CD4-positive, alpha-beta T cell treated with Interleukin-2 at 100 ng/mL for 4 hours (primary cell): ENCODE data around the gene GGACT.
A peak's percentile ranks its signal among the peaks of the same experiment; 100 is the strongest.
"Not testable (repeated sequence)": the region's sequence is repeated elsewhere in the genome, so short reads cannot be mapped to it uniquely, and the experiment has no call there.

Experiments
- DNase-seq: peaks from one replicate; pipeline ENCODE4 v3.0.0-alpha.2; 2020; ENCODE audit warnings: low spot score

GGACT gene

DNA sequence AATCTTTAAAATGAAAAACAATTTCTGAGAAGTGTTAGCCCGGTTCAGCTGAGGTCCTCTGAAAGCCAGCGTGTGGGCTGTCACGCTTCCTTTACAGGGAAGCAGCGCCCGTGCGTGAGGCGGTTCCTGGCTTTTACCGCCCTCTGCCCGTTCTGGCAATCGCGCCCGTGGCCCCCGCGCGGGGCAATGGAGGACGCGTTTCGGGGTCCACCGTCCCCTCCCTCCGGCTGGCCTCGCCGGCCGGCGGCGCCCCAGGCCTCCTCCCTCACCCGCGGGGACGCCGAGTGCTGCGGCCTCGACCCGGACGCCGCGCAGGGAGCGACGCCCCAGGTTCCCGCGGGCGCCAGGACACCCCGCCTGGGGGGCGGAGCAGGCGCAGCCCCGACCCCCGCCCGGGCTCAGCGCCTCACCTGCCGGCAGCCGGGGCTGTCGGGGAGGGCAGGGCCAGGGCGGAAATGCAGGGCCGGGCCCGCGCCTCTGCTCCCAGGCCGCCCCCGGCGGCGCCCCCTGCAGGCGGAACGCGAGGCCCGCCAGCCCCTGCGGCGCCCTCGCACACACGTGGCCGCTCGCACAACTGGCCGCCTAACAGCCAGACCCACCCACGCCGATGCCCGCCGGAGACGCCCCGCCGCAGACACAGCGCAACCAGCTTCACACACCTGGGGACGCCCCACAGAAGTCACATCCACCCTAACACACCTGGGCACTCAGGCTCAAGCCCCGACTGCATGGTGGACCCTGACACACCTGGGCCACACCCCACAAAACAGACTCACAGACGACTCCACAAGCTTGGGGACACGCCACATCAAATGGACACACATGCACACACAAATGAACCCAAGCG lies at the start of gene GGACT:
GGACT (minus strand) TSS at position 459 of the 847 bp plus-strand sequence. CDS start 56,198 bp downstream, outside the sequence.
- DNase-seq, result peak; percentile 87

DNA sequence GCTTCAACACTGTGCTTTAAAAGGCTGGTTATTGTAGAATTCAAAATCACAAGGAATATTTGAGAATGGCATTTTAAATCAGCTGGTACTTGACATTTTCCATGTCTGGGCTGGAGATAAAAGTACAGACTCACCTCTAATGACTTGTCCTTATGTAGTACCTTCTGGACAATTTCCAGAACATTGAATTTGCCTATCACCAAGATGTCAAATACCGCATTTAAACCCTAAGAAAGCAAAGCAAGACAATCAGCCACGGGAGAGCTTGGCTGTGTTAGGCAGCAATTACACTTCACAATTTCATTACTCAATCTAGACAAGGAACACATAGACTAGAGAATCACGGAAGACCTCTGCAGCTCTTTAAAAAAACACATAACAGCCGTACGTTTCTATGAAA lies 49.2 kb upstream of the GGACT start:
- DNase-seq, result no peak

DNA sequence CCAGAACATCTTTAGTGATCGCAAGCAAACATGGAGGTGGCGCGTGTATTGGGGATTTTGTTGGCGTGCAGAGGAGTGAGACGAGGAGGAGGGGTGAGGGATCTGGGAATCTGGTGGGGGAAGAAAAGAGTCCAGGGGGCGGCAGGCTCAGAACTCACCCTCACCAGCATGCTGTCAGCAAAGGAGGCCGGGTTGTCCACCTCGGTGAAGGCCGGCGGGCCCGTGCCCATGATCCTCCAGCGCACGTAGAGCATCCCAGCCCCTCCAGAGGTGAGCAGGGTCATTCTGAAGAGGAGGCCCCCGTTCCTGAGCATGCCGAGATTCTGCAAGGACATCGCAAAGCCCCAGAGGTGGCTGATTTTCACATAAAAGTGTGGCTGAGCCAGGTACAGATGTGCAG lies 48.8 kb upstream of the GGACT start:
- DNase-seq, result no peak

DNA sequence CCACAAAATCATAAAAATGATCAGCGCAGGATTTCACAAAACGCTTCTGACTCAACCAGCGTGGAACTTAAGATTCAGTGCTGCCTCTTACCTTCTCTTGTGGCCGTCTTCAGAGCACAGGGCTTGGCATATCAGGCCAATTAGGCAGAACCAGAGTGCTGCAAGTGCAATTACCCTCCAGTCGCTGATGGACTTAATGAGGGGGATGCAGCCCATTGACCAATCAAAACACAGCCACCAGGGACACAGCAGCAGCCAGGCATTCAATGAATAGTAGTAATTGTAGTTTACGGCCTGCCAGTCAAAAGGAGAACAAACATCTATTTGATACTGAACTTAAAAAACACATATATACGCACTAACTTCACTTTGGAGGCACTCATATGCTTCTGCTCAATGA lies 47.9 kb upstream of the GGACT start:
- no peak for DNase-seq

DNA sequence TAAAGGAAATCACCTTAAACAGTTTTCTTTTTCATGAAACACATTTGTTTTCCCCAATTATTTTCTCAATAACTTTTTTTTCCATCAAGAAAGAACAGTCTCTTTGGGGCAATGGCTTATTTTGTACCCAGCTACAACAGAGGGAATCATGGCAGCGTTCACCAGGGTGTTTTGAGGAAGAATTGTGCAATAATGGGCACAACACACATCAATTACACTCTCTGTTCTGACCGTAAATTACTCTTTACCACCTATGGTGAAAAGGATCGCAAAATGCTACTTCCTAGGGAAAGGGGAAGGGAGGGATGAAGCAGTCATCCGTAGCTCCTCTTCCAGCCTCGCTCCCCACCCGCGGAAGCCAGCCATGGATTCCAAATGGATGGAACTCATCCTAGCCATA lies 47.4 kb upstream of the GGACT start:
- DNase-seq, result no peak

DNA sequence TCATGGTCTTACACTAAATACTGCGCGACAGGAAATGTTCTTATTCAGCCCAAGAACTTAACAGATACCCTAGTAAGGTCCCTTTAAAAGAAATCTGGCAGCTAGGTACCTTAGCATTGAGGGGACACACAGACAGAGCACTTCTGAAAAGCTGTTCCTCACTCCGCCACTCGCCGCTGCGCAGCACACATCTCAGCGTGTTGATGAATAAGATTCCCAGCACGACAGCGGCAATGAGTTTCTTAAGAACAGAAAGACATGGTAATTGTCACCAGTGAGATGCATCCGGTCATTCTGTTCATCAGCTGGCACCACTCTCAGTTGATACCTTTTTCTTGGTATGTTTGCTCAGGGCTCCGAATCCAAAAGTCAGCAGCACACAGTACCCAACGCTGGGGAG lies 46.1 kb upstream of the GGACT start:
- DNase-seq, result no peak

DNA sequence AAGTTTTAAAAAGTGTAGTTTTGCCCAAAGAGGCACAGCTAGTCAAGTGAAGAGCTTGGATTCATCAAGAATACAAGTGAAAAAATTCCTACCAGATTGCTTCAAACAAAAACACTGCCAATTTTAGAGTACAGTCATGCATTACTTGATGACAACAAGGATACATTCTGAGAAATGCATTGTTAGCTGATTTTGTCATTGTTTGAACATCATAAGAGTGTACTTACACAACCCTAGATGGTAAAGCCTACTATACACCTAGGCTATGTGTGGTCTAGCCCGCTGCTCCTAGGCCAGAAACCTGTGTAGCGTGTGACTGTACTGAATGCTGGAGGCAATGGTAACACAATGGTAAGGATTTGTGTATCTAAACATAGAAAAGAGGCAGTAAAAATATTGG lies 44.9 kb upstream of the GGACT start:
- no peak for DNase-seq

DNA sequence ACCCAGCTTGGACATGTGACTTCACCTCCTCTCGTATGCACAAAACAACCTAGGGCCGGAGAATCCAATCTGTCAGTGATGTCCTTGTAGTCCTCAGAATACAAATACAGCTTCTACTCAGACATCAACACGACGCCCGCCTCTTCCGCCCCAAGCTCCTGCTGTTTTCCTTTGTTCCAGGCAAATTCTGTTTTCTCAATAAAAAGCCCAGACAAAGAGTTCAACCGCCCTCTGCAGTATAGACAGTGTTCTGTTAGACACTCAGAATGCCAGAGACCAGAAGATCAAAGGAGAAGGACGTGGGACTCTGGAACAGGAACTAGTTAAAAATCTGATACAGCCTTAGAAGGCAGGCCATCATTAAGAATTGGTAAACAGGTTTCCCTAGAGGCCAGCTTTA lies 42.0 kb upstream of the GGACT start:
- no peak for DNase-seq

DNA sequence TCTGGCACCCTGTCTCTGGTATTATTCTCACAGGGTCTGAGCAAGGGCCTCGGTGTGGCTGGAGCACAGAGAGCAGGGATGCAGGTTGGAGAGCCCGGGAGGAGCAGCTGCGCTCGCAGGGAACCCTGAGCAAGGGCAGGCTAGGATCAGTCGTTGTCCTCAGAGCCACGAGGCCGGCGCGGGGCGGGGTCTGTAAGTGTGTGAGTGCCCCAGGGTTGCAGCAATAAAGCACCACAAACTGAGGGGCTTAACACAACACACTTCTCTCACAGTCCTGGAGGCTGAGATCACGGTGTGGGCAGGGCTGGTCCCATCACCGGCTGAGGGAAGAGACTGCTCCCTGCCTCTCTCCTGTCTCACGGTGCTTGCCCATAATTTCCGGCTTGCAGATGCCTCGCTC lies 38.5 kb upstream of the GGACT start:
- DNase-seq, result no peak

DNA sequence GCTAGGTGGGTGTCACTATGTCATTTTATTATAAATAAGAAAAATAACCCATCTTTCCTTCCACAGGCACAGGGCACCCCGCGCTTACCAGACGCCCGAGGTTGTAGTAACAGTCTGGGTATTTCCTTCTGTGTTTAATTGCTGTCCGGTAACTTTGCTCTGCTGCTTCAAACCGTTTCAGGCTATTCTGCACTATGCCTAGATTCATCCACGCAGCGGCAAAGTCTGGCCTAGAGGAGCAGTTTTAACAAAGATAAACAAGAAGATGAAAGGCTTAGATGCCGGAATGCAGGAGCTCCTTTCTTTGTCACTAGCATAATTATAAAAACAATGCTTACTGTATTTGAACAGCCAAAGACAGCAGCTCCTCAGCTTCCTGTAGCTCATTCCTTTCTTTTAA lies 36.9 kb upstream of the GGACT start:
- no peak for DNase-seq

DNA sequence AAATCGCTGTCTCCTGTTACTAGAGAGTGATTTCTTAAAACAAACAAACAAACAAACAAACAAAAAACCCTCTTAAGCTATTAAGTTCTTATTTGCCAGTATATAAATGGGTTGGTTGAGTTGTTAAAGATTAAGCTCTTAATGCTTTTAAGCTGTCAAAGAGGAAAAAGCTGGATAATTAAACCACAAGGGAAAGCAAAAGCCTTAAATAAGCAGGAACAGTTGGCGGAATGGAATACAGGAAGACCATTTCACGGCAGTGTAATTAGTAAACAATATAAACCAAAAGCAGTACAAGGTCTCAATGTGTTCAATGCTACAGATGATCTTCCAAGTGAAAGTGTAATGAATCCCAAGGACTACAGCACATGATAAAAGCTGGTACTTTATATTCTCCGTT lies 32.2 kb upstream of the GGACT start:
- DNase-seq, result no peak

DNA sequence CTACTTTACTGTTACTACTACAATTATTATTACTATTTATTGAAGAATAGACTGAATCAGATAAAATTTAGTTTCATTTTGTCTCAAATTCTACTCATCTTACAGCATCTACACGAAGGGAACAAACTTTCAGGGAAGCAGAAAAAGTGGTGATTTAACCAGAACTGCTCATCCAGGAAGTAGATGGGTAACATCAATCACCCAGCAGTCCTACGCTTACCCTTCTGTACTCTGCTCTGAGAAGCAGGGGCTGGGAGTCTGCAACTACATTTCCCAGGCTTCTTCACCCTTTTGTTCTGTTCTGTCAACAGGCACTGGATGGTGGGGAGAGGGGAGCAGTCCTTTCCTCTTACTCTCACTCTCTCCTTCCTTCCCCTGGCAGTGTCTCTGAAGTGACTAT lies 31.4 kb upstream of the GGACT start:
- DNase-seq, result no peak

DNA sequence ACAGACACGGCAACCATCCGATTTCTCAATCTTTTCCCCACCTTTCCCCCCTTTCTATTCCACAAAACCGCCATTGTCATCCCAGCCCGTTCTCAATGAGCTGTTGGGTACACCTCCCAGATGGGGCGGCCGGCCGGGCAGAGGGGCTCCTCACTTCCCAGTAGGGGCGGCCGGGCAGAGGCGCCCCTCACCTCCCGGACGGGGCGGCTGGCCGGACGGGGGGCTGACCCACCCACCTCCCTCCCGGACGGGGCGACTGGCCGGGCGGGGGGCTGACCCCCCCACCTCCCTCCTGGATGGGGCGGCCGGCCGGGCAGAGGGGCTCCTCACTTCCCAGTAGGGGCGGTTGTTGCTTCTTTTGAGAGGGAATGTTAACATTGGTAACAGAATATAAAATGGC lies 30.3 kb upstream of the GGACT start:
- DNase-seq, result not testable (repeated sequence)

DNA sequence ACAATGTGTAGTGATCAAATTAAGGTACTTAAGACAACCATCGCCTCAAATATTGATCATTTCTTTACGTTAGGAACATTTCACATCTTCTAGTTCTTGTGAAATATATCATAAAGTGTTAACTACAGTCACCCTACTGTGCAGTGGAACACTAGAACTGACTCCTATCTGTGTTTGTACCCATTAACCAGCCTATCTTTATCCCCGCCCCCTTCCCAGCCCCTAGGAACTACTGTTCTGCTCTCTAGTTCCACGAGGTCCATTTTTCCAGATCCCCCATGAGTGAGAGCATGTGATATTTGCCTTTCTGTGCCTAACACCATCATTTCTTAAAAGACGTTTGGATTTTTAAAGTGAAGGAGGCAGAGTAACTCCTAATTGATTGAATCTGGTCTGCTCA lies 24.4 kb upstream of the GGACT start:
- DNase-seq, result no peak

DNA sequence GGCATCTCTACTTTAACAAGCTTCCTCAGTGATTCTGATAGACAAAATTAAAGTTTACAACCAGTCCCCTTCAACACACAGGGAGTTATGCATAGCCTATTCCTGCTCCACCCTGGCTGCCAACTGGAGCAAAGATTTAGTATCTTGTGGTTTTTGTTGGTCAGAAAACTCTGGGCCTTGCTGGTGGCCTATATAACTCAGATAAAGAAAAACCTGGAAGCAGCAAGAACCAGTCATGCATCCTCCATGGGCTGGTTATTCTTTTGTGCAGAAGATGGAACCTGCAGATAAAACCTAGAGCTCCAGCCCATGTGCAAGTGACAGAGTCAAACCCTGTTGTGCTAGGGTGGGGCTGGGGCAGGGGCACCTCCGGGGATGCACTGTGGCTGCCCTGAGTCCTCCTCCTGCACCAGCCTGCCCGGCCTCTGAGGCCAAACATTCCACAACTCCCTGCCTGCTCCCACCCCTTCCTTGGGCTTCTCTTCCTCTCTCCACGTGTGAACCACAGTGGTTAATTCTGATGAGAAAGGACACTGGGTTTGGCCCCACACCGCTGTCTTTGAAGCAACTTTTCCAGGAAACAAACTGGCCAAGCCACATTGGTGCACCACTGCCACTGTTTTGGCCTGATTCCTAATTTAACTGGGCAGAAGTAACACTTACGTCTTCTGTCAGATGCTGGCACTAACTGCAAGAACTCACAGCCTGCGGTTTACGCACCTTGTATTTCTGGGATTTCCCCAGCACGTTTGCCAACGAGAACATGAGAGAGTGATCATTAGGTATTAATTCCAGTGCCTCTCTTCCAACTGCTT lies 23.3 kb upstream of the GGACT start:
- peak; percentile 26 for DNase-seq

DNA sequence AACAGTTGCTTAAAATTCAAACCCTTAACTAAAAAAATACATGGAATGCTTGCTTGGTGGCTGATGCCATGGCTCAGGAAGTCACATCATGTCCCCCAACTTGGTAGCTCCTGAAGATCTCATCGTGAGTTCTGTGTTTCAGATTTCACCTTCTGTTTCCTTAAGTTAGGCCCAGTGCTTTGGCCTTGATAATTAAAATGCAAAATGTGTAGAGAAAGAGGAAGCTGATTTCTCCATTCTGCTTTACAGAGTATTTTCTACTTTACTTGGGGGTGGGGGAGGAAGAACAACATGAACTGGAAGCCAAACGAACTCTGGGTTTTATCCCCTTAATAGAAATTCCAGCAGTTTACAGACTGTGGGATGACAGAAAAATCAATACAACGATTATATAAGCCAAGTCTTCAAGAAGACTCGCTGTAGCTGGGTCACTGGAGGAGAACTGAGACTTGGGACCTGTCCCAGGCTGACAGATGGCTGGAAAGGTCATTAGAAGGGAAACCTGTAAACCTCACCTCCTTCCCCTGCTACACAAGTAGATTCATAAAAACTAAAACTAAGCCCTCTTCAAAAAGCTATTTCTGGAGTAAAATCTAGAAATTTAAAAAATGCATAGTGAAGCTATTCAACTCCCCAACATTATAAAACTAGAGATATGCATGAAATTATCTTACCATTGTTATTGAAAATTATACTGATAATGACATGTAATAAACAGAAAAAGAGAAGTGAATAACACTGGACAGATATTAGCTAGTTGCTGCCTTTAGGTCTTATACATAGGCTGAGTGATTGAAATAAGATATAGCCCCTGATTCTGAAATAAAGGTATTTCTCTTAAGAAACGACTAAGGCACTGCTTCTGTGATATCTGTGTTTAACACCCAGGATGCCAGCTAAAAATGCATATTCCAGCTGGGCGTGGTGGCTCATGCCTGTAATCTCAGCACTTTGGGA lies 22.1 kb upstream of the GGACT start:
- no peak for DNase-seq

DNA sequence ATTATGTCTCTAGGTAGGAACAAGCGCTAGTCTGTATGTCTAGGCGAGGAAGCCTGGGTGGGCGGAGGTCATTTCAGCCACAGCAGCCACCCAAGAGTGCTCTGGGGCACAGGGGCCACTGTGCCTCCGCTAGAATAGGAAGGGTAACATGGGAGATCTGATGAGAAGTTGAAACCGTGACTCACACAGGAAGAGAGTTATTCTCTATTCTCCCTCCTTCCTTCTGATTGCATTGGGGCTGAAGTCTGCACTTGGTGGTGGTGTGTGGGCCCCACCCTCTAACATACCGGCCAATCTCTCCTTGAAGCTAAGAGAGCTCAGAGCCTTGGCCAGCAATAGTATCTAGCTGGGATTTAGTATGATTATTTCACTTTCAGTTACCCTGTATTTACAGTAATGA lies 20.3 kb upstream of the GGACT start:
- DNase-seq, result peak; percentile 38

DNA sequence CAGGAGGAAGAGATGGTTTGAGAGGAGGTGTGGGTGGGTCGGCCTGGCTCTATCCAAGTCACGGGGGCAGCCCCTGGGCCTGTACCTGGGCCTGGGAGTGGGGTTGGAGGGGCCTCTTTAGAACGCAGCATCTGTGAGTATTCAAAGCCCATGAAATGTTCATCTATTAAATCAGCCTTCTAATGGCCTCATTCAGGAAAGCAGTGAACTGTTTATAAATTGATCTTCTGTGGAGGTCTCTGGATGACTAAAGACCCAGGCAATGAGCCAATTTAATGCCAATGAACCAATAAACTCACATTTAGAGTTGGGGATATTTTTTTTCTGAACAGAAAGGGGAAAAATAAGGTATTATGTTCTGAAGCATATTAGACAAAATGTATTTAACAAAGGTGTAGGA lies 19.9 kb upstream of the GGACT start:
- no peak for DNase-seq

DNA sequence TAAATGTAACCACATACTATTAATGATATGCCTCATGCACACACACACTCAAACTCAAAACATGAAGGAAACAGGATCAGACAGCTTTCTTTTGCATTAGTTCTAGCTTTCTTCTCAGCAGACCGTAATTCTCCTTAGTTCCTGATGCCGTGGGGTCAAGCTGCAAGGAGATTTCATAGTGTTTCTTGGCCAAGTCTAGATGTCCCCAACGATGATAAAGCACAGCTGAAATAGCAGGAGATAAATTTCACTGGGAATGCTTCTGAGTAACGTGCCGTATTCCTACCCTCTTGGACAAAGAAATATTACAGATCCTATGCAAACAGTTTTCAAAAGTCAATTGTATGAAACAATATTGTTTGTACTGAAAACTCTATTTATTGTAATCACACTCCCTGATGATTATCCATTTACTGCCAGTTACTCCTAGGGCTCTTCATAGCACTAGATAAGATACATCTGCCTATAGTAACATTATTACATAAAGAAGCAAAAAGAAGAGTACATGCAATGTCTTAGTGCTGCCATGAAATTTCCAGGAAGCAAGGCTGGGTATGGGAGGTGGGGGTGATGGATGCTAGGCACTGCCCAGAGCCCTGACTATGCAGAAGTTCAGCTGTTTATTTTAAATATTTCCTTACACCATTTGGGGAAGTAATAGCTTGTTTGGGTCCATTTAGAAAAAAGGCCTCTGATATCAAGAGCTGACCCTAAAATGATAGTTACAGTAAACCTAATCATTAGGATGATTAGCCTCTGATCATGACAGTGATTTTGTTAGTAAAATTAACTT lies 16.5 kb upstream of the GGACT start:
- no peak for DNase-seq

DNA sequence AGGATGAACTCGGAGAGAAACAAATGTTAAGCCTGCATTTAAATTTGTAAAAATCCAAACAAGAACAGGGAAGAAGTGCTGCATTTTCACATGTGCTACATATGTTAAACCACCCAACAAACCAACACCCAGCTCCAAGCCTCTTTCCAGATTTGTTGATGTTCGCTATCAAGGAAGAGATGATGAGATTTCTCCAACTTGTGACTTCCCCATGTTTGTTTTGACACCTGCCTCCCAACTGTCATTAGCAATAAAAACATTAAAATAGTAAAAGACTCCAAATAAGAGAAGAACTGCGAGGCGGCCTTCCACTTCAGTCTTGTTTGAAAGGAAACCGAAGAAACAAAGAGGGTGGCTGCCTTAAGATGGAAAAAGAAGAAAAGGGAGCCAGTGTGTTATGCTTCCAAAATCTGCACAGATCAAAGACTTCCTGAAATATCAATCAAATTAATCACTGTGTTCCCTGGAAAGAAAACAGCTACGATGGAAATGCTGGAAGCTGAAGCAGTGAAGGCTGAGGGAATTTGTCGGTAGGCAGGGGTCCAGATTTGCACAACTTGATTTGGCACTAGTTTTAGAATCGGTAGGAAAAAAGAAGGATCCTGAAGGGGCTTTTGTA lies 14.0 kb upstream of the GGACT start:
- DNase-seq, result no peak

DNA sequence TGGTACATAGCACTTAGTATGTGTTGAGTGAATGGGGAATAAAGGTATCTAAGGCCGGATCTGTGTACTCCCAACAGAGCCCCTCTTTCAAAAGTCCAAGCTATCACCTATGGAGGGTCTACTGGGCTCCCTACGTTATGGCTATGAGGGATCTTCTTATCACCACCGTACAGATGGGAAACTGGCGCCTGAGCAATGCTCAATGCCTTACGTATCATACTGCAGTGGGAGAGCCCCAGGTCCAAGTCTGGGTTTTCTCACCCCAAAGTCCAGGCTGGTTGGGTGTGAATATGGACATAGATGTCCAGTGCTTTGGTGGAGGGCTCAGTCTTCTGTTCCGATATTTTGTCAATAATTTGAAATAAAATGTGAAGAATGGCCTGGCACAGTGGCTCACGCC lies 13.1 kb upstream of the GGACT start:
- DNase-seq, result no peak
